Activated T-cell treated with anti-CD3 and anti-CD28 coated beads for 4 hours (primary cell): ENCODE measurements around the gene PZP.
"Not testable (repeated sequence)": the region's sequence is repeated elsewhere in the genome, so short reads cannot be mapped to it uniquely, and the experiment has no call there.

Experiments
- DNase-seq: peaks from one replicate; pipeline ENCODE4 v3.0.0-alpha.2; 2020

Gene PZP

GRCh38 chr12:9208229-9208628, at the start of gene PZP:
TSS of gene PZP (minus strand) at chr12:9208395. CDS start at chr12:9208341, 54 bp downstream.
- DNase-seq: no peak

- no peak for DNase-seq
These were observed 48.7 kb upstream of the PZP start for GRCh38 chr12:9256758-9257405.

DNA sequence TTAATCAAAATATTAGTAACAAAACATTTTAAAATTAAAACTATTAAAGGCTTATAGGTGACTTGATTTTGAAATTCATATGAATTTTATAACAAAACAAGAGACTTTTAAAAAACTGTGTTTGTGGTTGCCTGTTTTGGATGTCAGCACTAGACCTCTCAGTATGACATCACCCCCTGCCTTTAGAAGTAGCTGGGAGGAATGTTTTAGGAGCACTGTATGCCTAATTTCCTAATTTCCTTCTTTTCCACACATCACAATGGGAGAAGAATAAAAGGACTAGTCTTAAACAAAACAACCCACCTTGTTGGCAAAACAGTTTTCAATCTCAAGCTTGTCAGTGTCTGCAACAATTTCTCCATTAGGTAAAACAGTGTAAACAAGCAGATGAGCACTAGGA, 48.1 kb upstream of the PZP start:
- no peak for DNase-seq

DNA sequence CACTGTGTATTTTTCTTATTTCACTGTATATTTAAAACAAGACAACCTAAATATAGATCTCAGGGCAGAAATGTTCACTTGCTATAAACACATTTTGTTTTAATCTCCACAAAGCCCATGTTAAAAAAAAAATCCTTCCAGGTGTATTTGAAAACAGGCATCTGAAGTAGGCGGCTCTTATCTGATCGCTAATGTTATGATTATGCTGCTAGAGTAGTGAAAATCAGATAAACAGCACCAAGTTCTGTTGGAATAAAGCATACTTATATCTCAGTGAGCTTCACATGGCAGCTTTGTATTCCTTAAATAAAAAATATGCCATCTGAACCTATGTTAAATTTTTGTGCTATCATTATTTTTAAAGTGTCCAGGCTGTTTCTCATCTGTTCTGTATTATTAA, 47.6 kb upstream of the PZP start:
- DNase-seq: no peak

DNA sequence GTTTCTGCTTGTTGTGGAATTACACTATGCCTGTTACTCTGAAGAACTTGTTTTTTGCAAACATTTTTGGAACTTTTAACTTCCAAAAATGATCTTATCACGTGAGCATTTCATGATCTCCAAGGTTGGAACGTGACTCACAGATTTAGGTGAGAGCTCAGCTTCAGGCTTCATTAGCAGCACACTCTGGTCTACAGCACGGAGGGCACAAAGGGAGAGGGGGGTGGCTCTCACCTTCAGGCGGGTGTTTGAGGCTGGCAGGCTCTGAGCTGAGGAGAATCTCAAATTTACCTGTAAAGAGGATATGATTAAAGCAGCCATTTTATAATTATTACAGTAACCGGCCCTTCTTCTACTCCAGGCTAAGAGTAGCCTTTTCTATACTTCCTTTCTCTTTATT, 45.3 kb upstream of the PZP start:
- DNase-seq: no peak

- DNase-seq: not testable (repeated sequence)
These were observed 44.6 kb upstream of the PZP start for GRCh38 chr12:9252791-9253190.

GRCh38 chr12:9252256-9252655, 44.1 kb upstream of the PZP start:
- DNase-seq: no peak

- no peak for DNase-seq
These were observed 40.2 kb upstream of the PZP start for GRCh38 chr12:9248435-9248834.

- DNase-seq: no peak
These were observed 36.7 kb upstream of the PZP start for GRCh38 chr12:9244894-9245293.

- no peak for DNase-seq
These were observed 35.9 kb upstream of the PZP start for GRCh38 chr12:9243999-9244649.

DNA sequence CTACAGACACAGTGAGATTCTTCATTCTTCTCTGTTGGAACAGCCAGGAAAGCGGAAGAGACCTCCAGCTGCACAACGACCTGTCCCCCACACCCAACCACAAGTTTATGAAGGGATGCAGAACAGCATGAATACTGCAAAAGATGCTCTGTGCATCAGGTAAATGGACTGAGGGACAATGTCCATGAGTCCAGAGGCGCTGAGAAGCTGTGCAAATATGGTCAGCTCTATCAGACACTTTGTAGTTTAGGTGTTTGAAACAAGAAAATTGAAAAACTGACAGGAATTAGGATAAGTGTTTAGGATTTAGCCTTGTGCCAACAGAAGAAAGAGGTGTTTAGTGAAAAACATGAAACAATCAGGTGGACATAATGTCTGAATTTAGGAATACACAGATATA, 33.1 kb upstream of the PZP start:
- no peak for DNase-seq

DNA sequence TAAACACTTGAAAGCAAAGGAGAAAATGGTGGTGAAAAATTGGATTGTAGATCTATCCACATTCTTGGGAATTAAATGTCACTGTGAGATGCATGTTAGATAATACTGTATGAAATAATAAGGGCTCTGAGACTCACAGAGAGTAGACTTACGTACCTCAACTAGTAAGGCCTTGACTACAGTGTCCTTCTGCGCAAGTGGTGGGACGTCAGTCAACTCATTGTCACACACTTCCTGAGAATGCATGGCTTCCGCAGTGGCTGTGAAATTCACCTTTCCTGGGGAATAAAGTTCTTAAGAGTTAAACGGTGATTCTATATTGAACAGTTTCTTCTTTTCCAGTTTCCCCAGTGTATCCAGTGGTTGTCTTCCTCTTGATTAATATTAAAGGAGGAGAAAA, 32.6 kb upstream of the PZP start:
- DNase-seq: no peak

GRCh38 chr12:9240004-9240635, 31.9 kb upstream of the PZP start:
- not testable (repeated sequence) for DNase-seq

DNA sequence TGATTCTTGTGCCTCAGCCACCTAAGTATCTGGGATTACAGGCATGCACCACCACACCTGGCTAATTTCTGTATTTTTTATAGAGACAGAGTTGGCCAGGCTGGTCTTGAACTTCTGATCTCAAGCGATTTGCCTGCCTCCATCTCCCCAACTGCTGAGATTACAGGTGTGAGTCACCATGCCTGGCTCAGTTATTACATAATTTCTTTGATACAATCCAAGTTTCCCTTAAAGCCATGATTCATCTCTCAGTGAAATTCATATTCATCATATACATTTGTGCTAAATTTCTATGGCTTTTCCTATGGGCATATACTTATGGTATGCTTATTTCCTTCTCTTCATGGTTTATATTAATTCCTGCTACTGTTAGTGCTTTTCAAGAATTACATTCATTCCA, 29.1 kb upstream of the PZP start:
- DNase-seq: no peak

DNA sequence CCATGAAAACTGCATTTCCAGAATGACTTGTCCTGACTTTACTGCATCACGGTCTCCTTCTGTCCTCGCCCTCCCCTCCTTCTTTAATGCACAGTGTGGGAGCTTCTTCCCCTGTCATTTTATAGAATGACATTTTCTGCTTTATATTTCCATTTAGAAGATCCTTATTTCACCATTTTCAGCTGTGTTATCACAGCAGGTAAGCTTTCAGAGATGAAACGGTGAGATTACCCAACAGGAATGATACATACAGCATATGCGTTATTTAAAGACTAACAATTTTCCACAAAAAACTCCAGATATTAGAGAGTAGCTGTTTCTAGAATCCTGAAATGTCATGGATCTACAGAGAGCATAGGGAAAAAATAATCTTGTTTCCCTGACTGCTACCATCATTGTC, 27.3 kb upstream of the PZP start:
- no peak for DNase-seq

GRCh38 chr12:9227950-9228349, 19.8 kb upstream of the PZP start:
- DNase-seq: no peak

DNA sequence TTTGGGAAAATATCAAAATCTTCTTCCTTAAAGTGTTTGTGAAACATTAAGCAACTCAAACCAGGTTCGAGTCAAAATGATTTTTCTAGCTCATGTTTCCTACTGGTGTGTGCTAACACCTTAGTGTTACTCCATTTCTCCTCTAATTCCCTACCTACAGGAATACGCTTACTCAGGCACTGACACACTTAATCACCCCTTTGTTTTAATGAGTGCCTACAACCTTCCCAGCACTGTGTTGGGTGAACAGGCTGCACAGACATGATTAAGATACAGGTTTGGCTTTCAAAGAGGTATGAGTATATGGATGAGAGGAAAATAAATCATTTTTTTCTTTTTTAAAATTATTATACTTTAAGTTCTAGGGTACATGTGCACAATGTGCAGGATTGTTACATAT, 15.6 kb upstream of the PZP start:
- no peak for DNase-seq

DNA sequence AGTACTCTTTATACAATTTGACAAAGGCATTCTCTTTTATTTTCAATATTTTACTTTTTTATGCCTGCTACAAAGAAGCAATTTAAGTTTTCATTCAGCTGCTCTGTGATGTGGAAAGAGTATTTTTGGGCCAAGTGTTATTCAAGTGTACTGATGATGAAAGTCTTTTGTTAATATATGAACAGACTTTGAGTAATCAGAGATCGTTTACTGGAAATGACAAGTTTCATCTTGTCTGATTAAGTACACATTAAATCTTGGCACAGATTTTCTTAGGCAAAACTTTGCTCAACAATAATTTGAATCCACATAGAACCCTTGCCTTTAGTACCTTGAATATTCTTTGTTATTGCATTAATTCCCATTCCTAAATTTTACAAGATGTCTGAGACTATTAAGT, 13.3 kb upstream of the PZP start:
- no peak for DNase-seq

DNA sequence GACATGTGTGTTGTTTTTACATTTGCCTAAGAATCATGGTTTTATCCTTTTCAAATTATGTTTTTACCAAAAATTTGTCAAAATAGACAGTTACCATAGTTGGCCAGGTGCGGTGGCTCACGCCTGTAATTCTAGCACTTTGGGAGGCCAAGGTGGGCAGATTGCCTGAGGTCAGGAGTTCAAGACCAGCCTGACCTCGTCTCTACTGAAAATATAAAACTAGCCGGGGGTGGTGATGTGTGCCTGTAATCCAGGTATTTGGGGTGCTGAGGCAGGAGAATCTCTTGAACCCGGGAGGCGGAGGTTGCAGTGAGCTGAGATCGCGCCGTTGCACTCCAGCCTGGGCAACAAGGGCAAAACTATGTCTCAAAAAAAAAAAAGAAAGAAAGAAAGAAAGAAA, 12.8 kb upstream of the PZP start:
- not testable (repeated sequence) for DNase-seq

DNA sequence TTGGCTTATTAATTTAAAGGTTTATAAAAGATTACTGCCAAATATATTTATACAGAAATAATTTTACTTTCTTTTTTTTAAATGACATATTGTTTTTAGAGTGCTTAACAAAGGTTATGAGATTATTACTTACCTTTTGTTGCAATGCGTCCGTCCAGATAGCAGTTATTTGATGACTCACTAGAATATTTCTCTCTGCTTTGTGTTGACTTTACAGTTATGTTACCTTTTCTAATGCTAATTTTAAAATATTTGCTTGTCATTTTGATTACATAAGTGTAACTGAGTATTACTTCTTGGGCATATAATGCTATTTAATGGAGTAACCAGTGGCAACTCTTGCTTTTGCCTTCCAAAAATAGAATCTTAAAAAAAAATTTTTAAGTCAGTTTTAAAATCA, 6.3 kb upstream of the PZP start:
- DNase-seq: no peak

DNA sequence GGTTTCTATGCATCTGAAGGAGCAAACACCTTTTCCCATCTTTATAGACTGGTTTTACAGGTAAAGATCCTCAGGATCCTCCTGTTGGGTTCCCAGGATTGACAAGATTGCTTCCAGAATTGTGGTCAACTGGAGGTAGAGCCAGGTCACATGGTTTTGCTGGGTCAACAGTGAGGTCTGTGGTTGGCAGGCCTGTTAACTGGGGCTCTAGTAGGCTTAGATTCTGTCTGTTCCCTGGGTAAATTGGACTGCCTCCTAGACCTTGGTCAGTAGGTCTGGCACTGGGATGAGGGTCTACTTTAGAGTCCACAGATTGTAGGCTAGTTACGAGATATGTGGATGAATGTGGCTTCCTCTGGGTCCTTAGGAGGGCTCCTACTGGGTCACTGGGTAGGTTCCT, 3.5 kb upstream of the PZP start:
- no peak for DNase-seq

- DNase-seq: no peak
These were observed 3.8 kb downstream of the PZP start for GRCh38 chr12:9204380-9204779.

GRCh38 chr12:9198012-9198411, 10.2 kb downstream of the PZP start:
- DNase-seq: no peak

GRCh38 chr12:9184276-9184675, 23.9 kb downstream of the PZP start:
- DNase-seq: no peak

GRCh38 chr12:9180810-9181209, 27.4 kb downstream of the PZP start:
- no peak for DNase-seq
